ENCODE results near the gene ZNF428.
A peak's percentile ranks its signal among the peaks of the same experiment; 100 is the strongest.
"Not testable (repeated sequence)": the region's sequence is repeated elsewhere in the genome, so short reads cannot be mapped to it uniquely, and the experiment has no call there.

Gene ZNF428

GRCh38 chr19:43622956-43623355, 3.5 kb upstream of the ZNF428 start:
- intact Hi-C loops (cut with DNase I), result no loop called here
- DNase-seq, result peak in 1 of 10 donors; percentile 20

GRCh38 chr19:43622070-43622469, 2.6 kb upstream of the ZNF428 start:
- intact Hi-C loops (cut with DNase I), result no loop called here
- DNase-seq, result peak in 2 of 10 donors; percentile 5 to 10

- intact Hi-C loops (cut with DNase I), result no loop called here
- DNase-seq, result no peak
These were observed 902 bp upstream of the ZNF428 start for GRCh38 chr19:43620061-43621001.

GRCh38 chr19:43618921-43619261, 538 bp downstream of the ZNF428 start:
- intact Hi-C loops (cut with DNase I), result loop anchor here (5.0 kb wide), 1 partner anchor 33 kb away; no protein-coding TSS in a partner anchor
- DNase-seq, result peak in 2 of 10 donors; percentile 49 to 76

GRCh38 chr19:43616954-43617353, 2.5 kb downstream of the ZNF428 start:
- intact Hi-C loops (cut with DNase I), result loop anchor here (5.0 kb wide), 1 partner anchor 35 kb away; no protein-coding TSS in a partner anchor
- DNase-seq, result no peak

- no peak for DNase-seq
- intact Hi-C loops (cut with DNase I), result loop anchor here (5.0 kb wide), 1 partner anchor 36 kb away; no protein-coding TSS in a partner anchor
These were observed 3.1 kb downstream of the ZNF428 start for GRCh38 chr19:43616306-43616705.

GRCh38 chr19:43612374-43612773, 7.1 kb downstream of the ZNF428 start:
- intact Hi-C loops (cut with DNase I), result no loop called here
- DNase-seq, result no peak

GRCh38 chr19:43611788-43612187, 7.6 kb downstream of the ZNF428 start, which contains the start of gene SRRM5:
TSS of gene SRRM5 (plus strand) at chr19:43612088. CDS start at chr19:43612122, 34 bp downstream.
- DNase-seq, result no peak
- intact Hi-C loops (cut with DNase I), result no loop called here

GRCh38 chr19:43610493-43610892, 8.9 kb downstream of the ZNF428 start:
- no peak for DNase-seq
- intact Hi-C loops (cut with DNase I), result no loop called here

GRCh38 chr19:43609872-43610271, 9.6 kb downstream of the ZNF428 start:
- no peak for DNase-seq

GRCh38 chr19:43607238-43608205, 11.9 kb downstream of the ZNF428 start:
- peak in 1 of 10 donors; percentile 80 for DNase-seq
- intact Hi-C loops (cut with DNase I), result no loop called here

More at GRCh38 chr19:43609872-43610271, 9.6 kb downstream of the ZNF428 start:
- intact Hi-C loops (cut with DNase I), result no loop called here

GRCh38 chr19:43606569-43607229, 12.7 kb downstream of the ZNF428 start:
- intact Hi-C loops (cut with DNase I), result no loop called here
- no peak for DNase-seq

- peak in 3 of 10 donors; percentile 11 to 42 (median 24) for DNase-seq
- intact Hi-C loops (cut with DNase I), result no loop called here
These were observed 13.4 kb downstream of the ZNF428 start for GRCh38 chr19:43605875-43606568.

- DNase-seq; intact Hi-C loops (cut with DNase I): not testable (repeated sequence)
These were observed 19.1 kb downstream of the ZNF428 start for GRCh38 chr19:43600326-43600725.

GRCh38 chr19:43599635-43600295, 19.7 kb downstream of the ZNF428 start:
- intact Hi-C loops (cut with DNase I), result loop anchor here (2.0 to 5.0 kb wide), 2 partner anchors 53 to 62 kb away; no protein-coding TSS in a partner anchor

GRCh38 chr19:43598445-43599240, 20.8 kb downstream of the ZNF428 start:
- intact Hi-C loops (cut with DNase I), result loop anchor here (2.0 to 5.0 kb wide), 2 partner anchors 54 to 61 kb away; no protein-coding TSS in a partner anchor
- DNase-seq, result no peak

More at GRCh38 chr19:43599635-43600295, 19.7 kb downstream of the ZNF428 start:
- no peak for DNase-seq

GRCh38 chr19:43597876-43598275, 21.6 kb downstream of the ZNF428 start:
- intact Hi-C loops (cut with DNase I), result loop anchor here (2.0 to 5.0 kb wide), 2 partner anchors 55 to 61 kb away; no protein-coding TSS in a partner anchor

More at GRCh38 chr19:43597876-43598275, 21.6 kb downstream of the ZNF428 start:
- DNase-seq, result no peak

All from posterior cingulate gyrus (tissue), 11 donors.